Ectodermal cell (in vitro differentiated cells): ENCODE data around the gene ZCCHC3.
A peak's percentile ranks its signal among the peaks of the same experiment; 100 is the strongest.

Source experiments
- H3K27ac ChIP-seq: 2 replicates; pipeline ENCODE4 v1.7.0; 2013; ENCODE audit warnings: mild to moderate bottlenecking, low read depth, low read length; ENCODE audit not compliant: insufficient read depth, poor library complexity, severe bottlenecking
- H3K27me3 ChIP-seq: 2 replicates; pipeline ENCODE4 v1.7.0; 2013; ENCODE audit warnings: mild to moderate bottlenecking, low read length; ENCODE audit not compliant: insufficient read depth, control insufficient read depth, poor library complexity, severe bottlenecking
- H3K36me3 ChIP-seq: one replicate; pipeline ENCODE4 v1.7.0; 2013; ENCODE audit warnings: low read length; ENCODE audit not compliant: control insufficient read depth, insufficient read depth
- H3K4me1 ChIP-seq: one replicate; pipeline ENCODE4 v1.7.0; 2013; ENCODE audit warnings: low read length; ENCODE audit not compliant: control insufficient read depth, insufficient read depth
- H3K4me3 ChIP-seq: 2 replicates; pipeline ENCODE4 v1.7.0; 2013; ENCODE audit warnings: low read depth, low read length, control low read depth; ENCODE audit not compliant: insufficient read depth
- H3K9me3 ChIP-seq: 2 replicates; pipeline ENCODE4 v1.7.0; 2013; ENCODE audit warnings: mild to moderate bottlenecking, low read length, moderate library complexity; ENCODE audit not compliant: control insufficient read depth
- WGBS, 2 experiments: methylation state at CpG; one replicate each; pipeline ENCODE4 v1.1.7; 2013; ENCODE audit warnings: missing lambda C conversion rate in 2 of 2; 5-methylcytosine and 5-hydroxymethylcytosine counted together

ZCCHC3 gene

GRCh38 chr20:312067-312466 is 14.7 kb downstream of the ZCCHC3 start:
- no peak overlapping the region for H3K27ac ChIP-seq
- no peaks in the 10 kb centered on the region for H3K9me3 ChIP-seq
- no peak overlapping the region for H3K4me3 ChIP-seq
- H3K27me3 ChIP-seq = no peaks in the 10 kb centered on the region
- peaks cover 14% of the 10 kb centered on the region for H3K4me1 ChIP-seq
- 90 to 94% methylated on average over 8 of the region's 8 CpGs for WGBS, 2 experiments
- H3K36me3 ChIP-seq = no peaks in the 10 kb centered on the region

GRCh38 chr20:312866-313265 is 15.5 kb downstream of the ZCCHC3 start:
- 96 to 100% methylated on average over 1 of the region's 1 CpG for WGBS, 2 experiments
- H3K27me3 ChIP-seq = no peaks in the 10 kb centered on the region

GRCh38 chr20:313402-313801 is 16.0 kb downstream of the ZCCHC3 start:
- Histone ChIP-seq H3K4me1 (peaks cover 12% of the 10 kb centered on the region), H3K27ac (no peak overlapping the region), H3K4me3 (no peak overlapping the region), H3K36me3 (no peaks in the 10 kb centered on the region), H3K27me3 (no peaks in the 10 kb centered on the region), H3K9me3 (no peaks in the 10 kb centered on the region)
- 88 to 93% methylated on average over 5 of the region's 5 CpGs for WGBS, 2 experiments

More at GRCh38 chr20:312866-313265, 15.5 kb downstream of the ZCCHC3 start:
- peaks cover 14% of the 10 kb centered on the region for H3K4me1 ChIP-seq
- no peak overlapping the region for H3K27ac ChIP-seq
- H3K9me3 ChIP-seq = no peaks in the 10 kb centered on the region
- no peak overlapping the region for H3K4me3 ChIP-seq
- no peaks in the 10 kb centered on the region for H3K36me3 ChIP-seq

GRCh38 chr20:313948-314347 is 16.6 kb downstream of the ZCCHC3 start:
- Histone ChIP-seq H3K9me3 (no peaks in the 10 kb centered on the region), H3K27ac (no peak overlapping the region), H3K36me3 (no peaks in the 10 kb centered on the region), H3K27me3 (no peaks in the 10 kb centered on the region), H3K4me1 (peaks cover 6% of the 10 kb centered on the region), H3K4me3 (no peak overlapping the region)

GRCh38 chr20:316316-317068 is 19.1 kb downstream of the ZCCHC3 start:
- no peak overlapping the region for H3K27ac ChIP-seq
- 91 to 92% methylated on average over 2 of the region's 2 CpGs for WGBS, 2 experiments
- H3K36me3 ChIP-seq = peaks cover 5% of the 10 kb centered on the region
- H3K4me1 ChIP-seq = no peaks in the 10 kb centered on the region
- H3K27me3 ChIP-seq = no peaks in the 10 kb centered on the region
- no peaks in the 10 kb centered on the region for H3K9me3 ChIP-seq
- no peak overlapping the region for H3K4me3 ChIP-seq

GRCh38 chr20:324177-325044 is 27.0 kb downstream of the ZCCHC3 start:
- Histone ChIP-seq H3K27me3 (no peaks in the 10 kb centered on the region), H3K4me1 (peaks cover 18% of the 10 kb centered on the region), H3K36me3 (peaks cover 15% of the 10 kb centered on the region), H3K9me3 (no peaks in the 10 kb centered on the region), H3K27ac (peak overlapping the region; percentile 89), H3K4me3 (peak overlapping the region; percentile 85)
- 0% methylated on average over 63 to 65 of the region's 69 CpGs for WGBS, 2 experiments

GRCh38 chr20:325045-325888 is 27.9 kb downstream of the ZCCHC3 start, which contains the start of gene SOX12:
Gene SOX12 (plus strand): TSS chr20:325552. CDS start chr20:325925, 373 bp downstream.
- H3K27ac ChIP-seq = peak within 1 kb of the TSS; percentile 90
- H3K9me3 ChIP-seq = no peaks in the 10 kb centered on the region
- peak within 1 kb of the TSS; percentile 85 for H3K4me3 ChIP-seq
- H3K36me3 ChIP-seq = peaks cover 14% of the 10 kb centered on the region
- WGBS, 2 experiments = 0% methylated on average over 106 of the region's 106 CpGs
- H3K4me1 ChIP-seq = peaks cover 27% of the 10 kb centered on the region
- no peaks in the 10 kb centered on the region for H3K27me3 ChIP-seq

- H3K4me1 ChIP-seq = peaks cover 35% of the 10 kb centered on the region
- WGBS, 2 experiments = 0% methylated on average over 103 of the region's 103 CpGs
- H3K9me3 ChIP-seq = no peaks in the 10 kb centered on the region
- H3K36me3 ChIP-seq = peaks cover 10% of the 10 kb centered on the region
- H3K4me3 ChIP-seq = peak overlapping the region; percentile 82
- H3K27me3 ChIP-seq = no peaks in the 10 kb centered on the region
- H3K27ac ChIP-seq = peak overlapping the region; percentile 90
Observed at GRCh38 chr20:325889-326644, 28.7 kb downstream of the ZCCHC3 start.

GRCh38 chr20:326645-327185 is 29.3 kb downstream of the ZCCHC3 start:
- peaks cover 10% of the 10 kb centered on the region for H3K36me3 ChIP-seq
- H3K27ac ChIP-seq = peak overlapping the region; percentile 90
- peak overlapping the region; percentile 82 for H3K4me3 ChIP-seq
- no peaks in the 10 kb centered on the region for H3K27me3 ChIP-seq
- H3K4me1 ChIP-seq = peaks cover 35% of the 10 kb centered on the region
- H3K9me3 ChIP-seq = no peaks in the 10 kb centered on the region
- 0% methylated on average over 37 to 38 of the region's 38 CpGs for WGBS, 2 experiments
